DMS153 treated with DMSO at 0.1 percent for 48 hours (cell line): Measurements from ENCODE around the gene DDRGK1.
"Not testable (repeated sequence)": the region's sequence is repeated elsewhere in the genome, so short reads cannot be mapped to it uniquely, and the experiment has no call there.

Experiments
- DNase-seq: peaks from one replicate; lab custom pipeline; 2025; ENCODE audit not compliant: unreplicated experiment; lab: John Stamatoyannopoulos, UW

The DDRGK1 gene

DNA sequence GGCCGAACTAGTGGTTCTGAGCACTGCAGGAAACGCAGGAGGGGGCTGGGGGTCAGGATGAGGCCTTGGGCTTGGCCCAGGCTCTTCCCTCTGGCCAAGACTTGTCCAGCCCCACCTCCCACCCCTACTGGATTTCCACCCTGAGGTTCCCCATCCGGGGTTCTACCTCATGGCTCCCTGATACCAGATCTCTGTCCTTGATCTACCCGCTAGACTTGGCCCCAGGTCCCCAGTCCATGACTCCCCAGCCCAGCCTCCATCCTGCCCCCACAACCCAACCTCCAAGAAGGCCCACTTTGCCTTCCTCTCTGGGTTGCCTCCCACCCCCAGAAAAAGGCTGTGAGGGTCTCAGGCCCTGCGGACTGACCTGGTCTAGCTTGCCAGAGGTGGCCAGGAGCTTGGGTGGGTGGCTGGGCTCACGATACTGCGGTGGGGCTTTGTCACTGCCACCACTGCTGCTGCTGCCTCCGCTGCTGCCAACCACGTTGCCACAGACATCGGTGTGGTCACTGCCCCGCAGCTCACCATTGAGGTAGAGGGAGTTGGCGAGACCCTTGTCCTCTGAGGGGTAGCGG, 38.1 kb downstream of the DDRGK1 start:
- no peak for DNase-seq

DNA sequence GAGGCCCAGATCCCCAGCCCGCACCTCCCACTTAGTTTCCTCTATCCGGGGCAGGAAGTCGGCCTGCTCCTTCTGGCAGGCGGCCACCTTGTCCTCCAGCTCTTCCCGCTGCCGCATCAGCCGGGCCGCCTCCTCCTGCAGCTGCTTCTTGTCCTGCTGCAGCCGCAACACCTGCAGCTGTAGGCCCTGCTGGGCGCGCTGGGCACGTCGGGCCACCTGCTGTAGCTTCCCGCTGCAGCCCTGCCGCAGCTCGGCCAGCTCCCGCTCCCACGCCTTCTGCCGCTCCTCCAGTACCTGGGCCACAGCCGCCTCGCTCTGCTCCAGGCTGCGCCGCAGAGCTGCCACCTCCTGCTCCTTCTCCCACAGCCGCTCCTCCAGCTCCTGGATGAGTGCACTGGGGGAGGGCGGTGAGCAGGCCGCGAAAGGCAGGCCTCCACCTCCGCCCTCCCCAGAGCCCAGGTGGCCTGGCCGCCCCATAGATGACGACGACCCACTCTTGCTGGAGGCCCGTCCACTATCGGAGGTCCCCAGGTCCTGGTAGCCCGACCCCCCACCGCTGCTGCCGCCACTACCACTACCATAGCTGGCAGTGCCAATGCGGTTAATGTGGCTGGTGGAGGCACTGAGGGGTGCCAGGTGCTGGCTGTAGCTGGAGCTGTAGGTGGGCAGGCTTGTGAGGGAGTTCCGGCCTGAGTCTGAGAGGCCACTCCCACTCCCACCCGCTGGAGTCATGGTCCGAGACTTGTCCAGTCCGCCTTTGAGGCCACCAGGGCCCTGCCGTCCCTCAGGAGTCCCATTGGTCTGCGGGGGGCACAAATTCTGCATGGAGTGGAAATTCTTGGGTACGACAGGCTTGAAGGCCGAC, 38.8 kb downstream of the DDRGK1 start:
- DNase-seq: peak; percentile 51

- no peak for DNase-seq
Observed at GRCh38 chr20:3164763-3165410, 39.6 kb downstream of the DDRGK1 start.

DNA sequence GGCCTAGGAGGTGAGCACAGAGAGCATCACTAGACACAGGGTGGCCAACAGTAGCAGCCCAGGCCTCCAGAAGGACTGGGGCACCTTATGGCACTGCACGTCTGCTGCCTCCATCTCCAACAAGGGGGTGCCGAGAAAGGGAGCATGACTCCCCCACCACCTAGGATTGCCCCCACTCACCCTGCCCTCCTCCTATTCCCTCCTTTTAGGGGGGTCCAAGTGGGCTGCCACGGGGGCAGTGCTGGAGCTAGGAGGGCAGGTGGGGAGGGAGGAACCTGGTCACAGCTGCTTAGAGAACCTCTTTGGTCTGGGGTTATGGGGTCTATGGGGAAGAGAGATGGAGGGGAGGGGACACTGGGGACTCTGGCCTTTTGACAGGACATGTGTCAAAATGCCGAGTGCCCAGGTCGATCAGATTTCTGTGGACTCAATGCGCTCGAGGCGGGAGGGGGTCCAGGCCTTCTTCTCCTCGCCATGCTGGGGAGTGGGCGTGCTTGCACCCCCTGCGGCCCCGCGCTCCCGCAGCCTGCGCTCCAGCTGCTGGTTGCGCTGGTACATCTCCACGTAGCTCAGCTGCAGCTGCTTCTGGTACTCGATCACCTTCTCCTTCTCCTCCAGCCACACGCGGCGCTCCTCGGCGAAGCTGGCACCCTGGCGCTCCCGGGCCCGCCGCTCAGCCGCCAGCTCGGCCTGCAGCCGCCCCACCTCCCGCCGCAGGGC, 40.3 kb downstream of the DDRGK1 start:
- no peak for DNase-seq

DNA sequence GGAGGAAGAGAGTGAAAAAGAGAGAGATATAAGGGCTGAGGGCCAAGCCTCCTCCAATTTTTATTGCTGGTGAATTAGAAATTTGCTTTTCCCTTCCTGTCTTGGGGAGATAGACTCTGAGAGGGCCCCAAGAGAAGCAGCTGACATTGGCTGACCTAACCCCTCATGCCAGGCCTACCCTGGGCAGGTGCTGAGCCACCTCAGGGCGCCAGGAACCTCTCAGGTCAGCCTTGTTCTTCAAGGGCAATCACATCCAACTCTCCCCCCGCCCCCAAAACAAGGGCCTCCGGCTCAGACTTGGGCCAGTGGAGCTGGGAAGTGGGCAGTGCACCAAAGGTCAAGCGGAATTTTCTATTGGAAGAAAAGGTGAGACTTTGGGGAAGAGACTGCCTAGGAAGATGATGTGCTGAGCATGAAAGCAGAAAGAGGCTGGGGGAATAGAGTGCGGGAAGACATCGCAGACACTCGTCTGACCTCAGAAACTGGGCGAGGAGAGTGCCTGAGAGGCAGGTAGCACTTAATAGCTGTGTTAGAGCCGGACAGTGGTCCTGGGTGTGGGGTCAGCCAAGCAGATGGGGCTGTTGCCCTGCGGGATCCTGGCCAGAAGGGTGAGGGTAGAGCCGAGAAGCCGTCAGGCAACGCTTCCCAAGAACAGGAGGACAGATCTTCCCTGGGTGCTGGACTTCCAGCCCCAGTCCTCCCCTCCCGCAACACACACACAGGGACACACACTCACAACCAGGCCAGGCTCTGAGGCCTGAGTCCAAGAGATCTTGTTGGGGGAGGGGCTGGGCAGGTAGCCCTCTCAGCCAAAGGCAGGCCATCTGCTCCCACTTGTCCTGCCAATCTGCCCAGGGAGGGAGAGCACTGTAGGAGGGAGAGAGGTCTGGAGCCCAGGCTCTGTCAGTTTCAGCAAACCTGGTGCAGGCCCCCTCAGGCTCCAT, 41.1 kb downstream of the DDRGK1 start:
- DNase-seq: no peak

GRCh38 chr20:3162080-3162611, 42.3 kb downstream of the DDRGK1 start:
- DNase-seq: peak; percentile 78

- no peak for DNase-seq
Observed at GRCh38 chr20:3161316-3162079, 43.0 kb downstream of the DDRGK1 start.

- DNase-seq: no peak
Observed at GRCh38 chr20:3160418-3160817, 44.1 kb downstream of the DDRGK1 start.

GRCh38 chr20:3158968-3159431, 45.5 kb downstream of the DDRGK1 start:
- DNase-seq: no peak

DNA sequence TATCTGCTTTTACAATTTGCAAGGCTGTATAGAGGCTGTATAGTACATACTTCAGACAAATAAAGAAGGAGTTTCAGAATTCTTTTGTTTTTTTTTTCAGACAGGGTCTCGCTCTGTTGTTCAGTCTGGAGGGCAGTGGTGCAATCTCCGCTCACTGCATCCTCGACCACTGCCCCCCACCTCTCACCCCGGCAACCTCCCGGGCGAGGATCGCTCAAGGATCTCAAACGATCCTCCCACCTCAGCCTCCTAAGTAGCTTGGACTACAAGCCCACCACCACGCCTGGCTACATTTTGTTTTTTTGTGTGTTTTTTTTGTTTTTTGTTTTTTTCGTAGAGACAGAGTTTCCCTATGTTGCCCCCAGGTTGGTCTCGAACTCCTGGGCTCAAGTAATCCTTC, 46.7 kb downstream of the DDRGK1 start:
- no peak for DNase-seq

DNA sequence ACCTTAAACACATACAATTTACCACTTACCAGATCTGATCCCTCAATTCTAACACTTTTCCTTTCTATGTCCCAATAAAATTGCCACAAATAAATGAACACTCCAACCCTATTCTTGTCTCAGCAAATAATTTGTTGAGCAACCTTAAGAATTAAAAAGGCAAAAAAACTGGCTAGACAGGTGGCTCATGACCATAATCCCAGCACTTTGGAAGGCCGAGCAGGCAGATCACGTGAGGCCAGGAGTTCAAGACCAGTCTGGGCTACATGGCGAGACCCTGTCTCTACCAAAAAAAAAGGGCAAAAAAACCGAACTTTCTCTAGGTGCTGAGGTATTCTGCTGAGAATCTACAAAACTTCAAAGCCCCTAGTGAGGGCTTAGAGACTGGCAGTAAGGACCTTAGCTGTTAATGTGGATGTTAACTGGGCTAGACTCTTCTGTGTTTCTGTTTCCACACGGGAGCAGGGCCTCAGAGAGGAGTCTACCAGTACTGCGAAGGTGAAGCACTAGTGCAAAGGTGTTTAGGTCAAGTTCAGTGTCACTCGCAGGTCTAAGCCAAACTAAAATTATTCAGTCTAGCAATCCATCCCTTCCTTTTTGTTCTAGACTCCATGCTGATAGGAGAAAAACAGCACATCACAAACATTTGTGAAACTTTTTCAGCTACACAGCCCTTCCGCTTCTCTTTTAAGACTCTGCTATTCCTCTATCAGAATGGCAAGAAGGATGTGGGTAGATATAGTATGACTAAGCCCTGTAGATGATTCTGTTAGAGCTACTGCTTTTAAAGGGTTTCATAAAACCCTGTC, 47.5 kb downstream of the DDRGK1 start:
- no peak for DNase-seq

DNA sequence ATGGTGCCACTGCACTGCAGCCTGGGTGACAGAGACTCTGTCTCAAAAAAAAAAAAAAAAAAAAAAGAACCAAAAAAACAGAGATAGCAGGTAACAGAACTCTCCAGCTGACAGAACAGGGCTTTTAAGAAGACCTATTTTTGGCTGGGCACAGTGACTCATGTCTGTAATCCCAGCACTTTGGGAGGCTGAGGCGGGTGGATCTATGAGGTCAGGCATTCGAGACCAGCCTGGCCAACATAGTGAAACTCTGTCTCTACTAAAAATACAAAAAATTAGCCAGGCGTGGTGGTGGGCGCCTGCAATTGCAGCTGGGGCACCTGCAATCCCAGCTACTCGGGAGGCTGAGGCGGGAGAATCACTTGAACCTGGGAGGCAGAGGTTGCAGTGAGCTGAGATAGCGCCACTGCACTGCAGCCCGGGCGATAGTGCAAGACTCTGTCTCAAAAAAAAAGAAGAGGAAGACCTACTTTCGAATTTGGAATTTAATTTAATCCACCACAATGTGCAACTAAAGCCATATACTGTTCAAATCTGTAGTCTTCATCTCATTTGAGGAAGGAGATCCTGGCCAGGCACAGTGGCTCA, 52.3 kb downstream of the DDRGK1 start:
- not testable (repeated sequence) for DNase-seq

DNA sequence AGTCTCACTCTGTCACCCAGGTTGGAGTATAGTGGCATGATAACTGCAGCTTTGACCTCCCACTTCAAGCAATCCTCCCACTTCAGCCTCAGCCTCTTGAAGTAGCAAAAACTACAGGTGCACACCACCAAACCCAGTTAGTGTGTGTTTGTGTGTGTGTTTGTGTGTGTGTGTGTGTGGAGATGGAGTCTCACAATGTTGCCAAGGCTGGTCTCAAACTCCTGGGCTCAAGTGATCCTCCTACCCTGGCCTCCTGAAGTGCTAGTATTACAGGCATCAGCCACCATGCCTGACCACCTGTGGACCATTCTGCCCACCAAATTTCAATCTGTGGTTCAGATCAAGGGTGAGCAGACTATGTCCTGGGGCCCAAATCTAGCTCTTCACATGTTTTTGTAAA, 53.6 kb downstream of the DDRGK1 start:
- DNase-seq: no peak

GRCh38 chr20:3146732-3147341, 57.6 kb downstream of the DDRGK1 start:
- no peak for DNase-seq

GRCh38 chr20:3141757-3142156, 62.7 kb downstream of the DDRGK1 start:
- no peak for DNase-seq
